Smooth muscle cell (in vitro differentiated cells): Measurements from ENCODE around the gene TPI1. TPM values are rescaled to one million over a fixed set of nuclear protein-coding genes. Genes with fewer than 3 reads are reported as not detected.

Experiments
- DNase-seq: peaks from one replicate; lab custom pipeline; 2025; ENCODE audit not compliant: unreplicated experiment; lab: John Stamatoyannopoulos, UW
- H2AFZ ChIP-seq: fragments of 200-600 bp; sonication (generic); 2 replicates; pipeline ENCODE4 v1.6.0; 2016; ENCODE audit warnings: antibody characterized with exemption, low read depth, mild to moderate bottlenecking
- H3F3A ChIP-seq: fragments of 200-600 bp; sonication (generic); 2 replicates; pipeline ENCODE4 v1.6.0; 2017; ENCODE audit warnings: antibody characterized with exemption, low read depth
- H3K27ac ChIP-seq: fragments of 200-600 bp; sonication (generic); 2 replicates; pipeline ENCODE4 v1.5.1; 2016; ENCODE audit warnings: low read depth, mild to moderate bottlenecking
- H3K27me3 ChIP-seq: fragments of 200-600 bp; sonication (generic); 2 replicates; pipeline ENCODE4 v1.6.1; 2016; ENCODE audit warnings: low read depth, mild to moderate bottlenecking
- H3K36me3 ChIP-seq: fragments of 200-600 bp; sonication (generic); 2 replicates; pipeline ENCODE4 v1.5.1; 2016; ENCODE audit warnings: low read depth
- H3K4me1 ChIP-seq: fragments of 200-600 bp; sonication (generic); 2 replicates; pipeline ENCODE4 v1.5.1; 2016; ENCODE audit warnings: low read depth
- H3K4me2 ChIP-seq: fragments of 200-600 bp; sonication (generic); 2 replicates; pipeline ENCODE4 v1.6.0; 2016; ENCODE audit warnings: mild to moderate bottlenecking
- H3K4me3 ChIP-seq: fragments of 200-600 bp; sonication (generic); 2 replicates; pipeline ENCODE4 v1.5.1; 2016; ENCODE audit warnings: mild to moderate bottlenecking
- H3K79me2 ChIP-seq: fragments of 200-600 bp; sonication (generic); 2 replicates; pipeline ENCODE4 v1.6.0; 2016; ENCODE audit warnings: low read depth, mild to moderate bottlenecking
- H3K9ac ChIP-seq: fragments of 200-600 bp; sonication (generic); 2 replicates; pipeline ENCODE4 v1.6.0; 2016; ENCODE audit warnings: low read depth
- H3K9me3 ChIP-seq: fragments of 200-600 bp; sonication (generic); replicated peaks from 2 replicates; pipeline ENCODE4 v1.5.1; 2016; ENCODE audit warnings: low read depth
- H4K20me1 ChIP-seq: fragments of 200-600 bp; sonication (generic); 2 replicates; pipeline ENCODE4 v1.6.0; 2016; ENCODE audit warnings: low read depth
- CTCF ChIP-seq: fragments of 200-600 bp; sonication (generic); IDR thresholded peaks from 2 replicates; pipeline ENCODE4 v1.5.1; 2017; ENCODE audit warnings: borderline replicate concordance, mild to moderate bottlenecking, antibody characterized with exemption; ENCODE audit not compliant: insufficient read depth, poor library complexity, severe bottlenecking
- WGBS: methylation state at CpG from one replicate; pipeline ENCODE4 v1.1.7; 2016; ENCODE audit warnings: low lambda C conversion rate; 5-methylcytosine and 5-hydroxymethylcytosine counted together
- polyA plus RNA-seq: library from polyadenylated mRNA; unstranded; fragments of >200 nt; fragmentation: Nextera tagmentation; extraction: Ambion mirVana; gene quantifications from 2 replicates; pipeline ENCODE4 v1.2.1, GENCODE V29; 2016
- total RNA-seq: library from RNA; depleted of rRNA; stranded (reverse); fragments of >200 nt; gene quantifications from 2 replicates; pipeline ENCODE4 v1.2.3, GENCODE V29; 2014

TPI1 gene
- total and polyA plus RNA-seq, 2 experiments from 2014 or later = 1,199 to 2,097 TPM

GRCh38 chr12:6840761-6841515, 26.4 kb upstream of the TPI1 start, which contains the start of gene GNB3:
TSS of gene GNB3 (plus strand) at chr12:6840925. CDS start at chr12:6841288, 363 bp downstream.
- no peak within 1 kb of the TSS for H2AFZ ChIP-seq
- H3F3A ChIP-seq = no peaks in the 10 kb centered on the region
- no peaks in the 10 kb centered on the region for H3K9me3 ChIP-seq
- H3K4me1 ChIP-seq = peaks cover 11% of the 10 kb centered on the region
- H3K27me3 ChIP-seq = no peaks in the 10 kb centered on the region
- H3K79me2 ChIP-seq = no peaks in the 10 kb centered on the region
- peaks cover 6% of the 10 kb centered on the region for H4K20me1 ChIP-seq
- 79% methylated on average over 24 of the region's 24 CpGs for WGBS
- H3K27ac ChIP-seq = no peak within 1 kb of the TSS
- no peak for TF ChIP-seq CTCF
- H3K36me3 ChIP-seq = no peaks in the 10 kb centered on the region
- H3K4me2 ChIP-seq = no peak within 1 kb of the TSS
- H3K4me3 ChIP-seq = no peak within 1 kb of the TSS
- DNase-seq = no peak
- H3K9ac ChIP-seq = no peak within 1 kb of the TSS

GRCh38 chr12:6842075-6842474, 25.3 kb upstream of the TPI1 start:
- H3K4me2 ChIP-seq = no peak overlapping the region
- no peaks in the 10 kb centered on the region for H3K79me2 ChIP-seq
- no peak overlapping the region for H3K9ac ChIP-seq
- H3K27me3 ChIP-seq = no peaks in the 10 kb centered on the region
- no peak overlapping the region for H3K4me3 ChIP-seq
- H4K20me1 ChIP-seq = peaks cover 6% of the 10 kb centered on the region
- no peak overlapping the region for H3K27ac ChIP-seq
- H3K9me3 ChIP-seq = no peaks in the 10 kb centered on the region
- no peaks in the 10 kb centered on the region for H3K36me3 ChIP-seq
- H3K4me1 ChIP-seq = peaks cover 11% of the 10 kb centered on the region
- H2AFZ ChIP-seq = no peak overlapping the region
- no peak for DNase-seq
- no peak for TF ChIP-seq CTCF
- H3F3A ChIP-seq = no peaks in the 10 kb centered on the region
- 96% methylated on average over 4 of the region's 4 CpGs for WGBS

GRCh38 chr12:6843118-6843902, 24.0 kb upstream of the TPI1 start:
- no peak for TF ChIP-seq CTCF
- 76% methylated on average over 16 of the region's 16 CpGs for WGBS
- Histone ChIP-seq H3K9me3 (no peaks in the 10 kb centered on the region), H4K20me1 (peaks cover 6% of the 10 kb centered on the region), H3K79me2 (no peaks in the 10 kb centered on the region), H3K36me3 (no peaks in the 10 kb centered on the region), H3F3A (no peaks in the 10 kb centered on the region), H2AFZ (no peak overlapping the region), H3K27me3 (no peaks in the 10 kb centered on the region), H3K4me3 (no peak overlapping the region), H3K9ac (no peak overlapping the region), H3K4me2 (no peak overlapping the region), H3K27ac (no peak overlapping the region), H3K4me1 (peaks cover 11% of the 10 kb centered on the region)
- DNase-seq = no peak
